ENCODE data around the gene NBPF20.
"Not testable (repeated sequence)": the region's sequence is repeated elsewhere in the genome, so short reads cannot be mapped to it uniquely, and the experiment has no call there.

The NBPF20 gene

DNA sequence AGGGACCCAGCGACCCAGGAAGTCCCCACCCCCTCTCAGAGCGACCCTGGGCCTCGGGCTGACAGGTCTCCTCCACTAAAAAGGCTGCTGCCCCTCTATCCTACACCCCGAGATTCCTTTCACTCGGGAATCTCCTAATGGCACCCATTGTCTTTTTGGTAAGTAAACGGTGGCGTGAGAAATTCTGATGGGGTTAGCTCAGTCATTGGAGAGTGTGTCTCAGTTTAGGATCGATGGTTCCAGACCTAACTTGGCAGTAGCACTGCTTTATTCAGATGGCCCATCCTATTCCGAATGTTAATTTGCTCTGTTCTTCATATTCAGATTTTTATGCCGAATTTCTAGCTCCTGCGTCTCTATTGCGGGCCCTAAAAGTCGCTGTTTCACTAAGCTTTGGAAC lies 34.6 kb upstream of the NBPF20 start:
- not testable (repeated sequence) for H2AK5ac ChIP-seq (ENCODE audit: low read length); H2AFZ ChIP-seq (ENCODE audit: insufficient read depth, low read length, poor library complexity); H3K4me3 ChIP-seq (ENCODE audit: low read depth, low read length); H2BK5ac ChIP-seq (ENCODE audit: low read depth, low read length, poor library complexity); H3K4ac ChIP-seq (ENCODE audit: low read depth, low read length); H3K79me1 ChIP-seq (ENCODE audit: low read length); H3K36me3 ChIP-seq (ENCODE audit: control insufficient read depth in 1 of 2, insufficient read depth in 2 of 2, low read length in 2 of 2); H4K8ac ChIP-seq (ENCODE audit: low read depth, low read length); H3K18ac ChIP-seq (ENCODE audit: low read length); H4K91ac ChIP-seq (ENCODE audit: low read depth, low read length); H3K4me1 ChIP-seq (ENCODE audit: control insufficient read depth in 1 of 2, insufficient read depth in 2 of 2, low read length in 2 of 2); H3K27ac ChIP-seq (ENCODE audit: low read depth, low read length); H3K9ac ChIP-seq (ENCODE audit: low read length); H4K12ac ChIP-seq (ENCODE audit: low read depth, low read length); H2BK12ac ChIP-seq (ENCODE audit: low read length); H2BK120ac ChIP-seq (ENCODE audit: insufficient read depth, low read length, poor library complexity); H3K23ac ChIP-seq (ENCODE audit: low read length); H3K9me3 ChIP-seq (ENCODE audit: insufficient read depth, low read depth, low read length); H3K27me3 ChIP-seq (ENCODE audit: insufficient read depth, low read length); H3K14ac ChIP-seq (ENCODE audit: low read length); DNase-seq; H3K79me2 ChIP-seq (ENCODE audit: control insufficient read depth, insufficient read depth, low read length, poor library complexity)
- no CpG with 5 or more reads among the region's 13 CpGs for WGBS (ENCODE audit: extremely low coverage, insufficient coverage, insufficient read length)
- peak overlapping the region; percentile 50 for H3K4me2 ChIP-seq (ENCODE audit: low read length)

DNA sequence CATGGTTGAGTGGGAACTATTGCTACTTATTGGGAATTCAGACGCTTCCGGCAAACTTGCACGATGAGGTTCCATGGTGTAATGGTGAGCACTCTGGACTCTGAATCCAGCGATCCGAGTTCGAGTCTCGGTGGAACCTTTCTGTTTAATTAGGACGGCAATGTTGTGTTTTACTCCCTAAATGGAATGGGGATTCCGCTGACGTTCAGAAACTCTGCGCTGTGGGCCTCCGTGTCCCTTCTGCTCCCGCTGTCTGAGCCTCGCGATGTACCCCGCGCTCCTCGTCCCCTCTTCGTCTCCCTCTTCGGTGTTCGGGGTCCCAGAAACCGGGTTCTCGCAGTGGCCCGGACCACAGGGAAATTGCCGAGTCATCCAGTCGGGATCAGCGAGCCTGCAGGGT lies 34.2 kb upstream of the NBPF20 start:
- not testable (repeated sequence) for H4K91ac ChIP-seq (ENCODE audit: low read depth, low read length); H3K79me1 ChIP-seq (ENCODE audit: low read length); H2BK120ac ChIP-seq (ENCODE audit: insufficient read depth, low read length, poor library complexity); H2BK12ac ChIP-seq (ENCODE audit: low read length); H3K27me3 ChIP-seq (ENCODE audit: insufficient read depth, low read length); H3K4me3 ChIP-seq (ENCODE audit: low read depth, low read length); H3K4me2 ChIP-seq (ENCODE audit: low read length); H3K27ac ChIP-seq (ENCODE audit: low read depth, low read length); H4K8ac ChIP-seq (ENCODE audit: low read depth, low read length); H3K9ac ChIP-seq (ENCODE audit: low read length); H3K18ac ChIP-seq (ENCODE audit: low read length); H3K4ac ChIP-seq (ENCODE audit: low read depth, low read length); H3K9me3 ChIP-seq (ENCODE audit: insufficient read depth, low read depth, low read length); H3K79me2 ChIP-seq (ENCODE audit: control insufficient read depth, insufficient read depth, low read length, poor library complexity); H3K4me1 ChIP-seq (ENCODE audit: control insufficient read depth in 1 of 2, insufficient read depth in 2 of 2, low read length in 2 of 2); H2BK5ac ChIP-seq (ENCODE audit: low read depth, low read length, poor library complexity); DNase-seq; H3K23ac ChIP-seq (ENCODE audit: low read length); H2AFZ ChIP-seq (ENCODE audit: insufficient read depth, low read length, poor library complexity); H2AK5ac ChIP-seq (ENCODE audit: low read length); H3K14ac ChIP-seq (ENCODE audit: low read length); H4K12ac ChIP-seq (ENCODE audit: low read depth, low read length); H3K36me3 ChIP-seq (ENCODE audit: control insufficient read depth in 1 of 2, insufficient read depth in 2 of 2, low read length in 2 of 2)
- WGBS (ENCODE audit: extremely low coverage, insufficient coverage, insufficient read length): no CpG with 5 or more reads among the region's 27 CpGs

DNA sequence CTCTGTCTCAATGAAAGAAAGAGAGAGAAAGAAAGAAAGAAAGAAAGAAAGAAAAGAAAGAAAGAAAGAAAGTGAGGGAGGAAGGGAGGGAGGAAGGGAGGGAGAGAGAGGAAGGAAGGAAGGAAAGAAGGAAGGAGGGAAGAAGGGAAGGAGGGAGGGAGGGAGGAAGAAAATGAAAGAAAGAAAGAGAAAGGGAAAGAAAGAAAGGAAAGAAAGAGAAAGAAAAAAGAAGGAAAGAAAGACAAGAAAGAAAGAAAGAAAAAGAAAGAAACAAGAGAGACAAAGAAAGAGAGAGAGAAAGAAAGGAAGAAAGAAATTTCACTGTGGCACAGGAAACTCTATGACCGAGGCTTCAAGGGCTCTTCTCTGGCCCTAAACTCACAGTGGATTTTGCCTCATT lies 33.7 kb upstream of the NBPF20 start:
- WGBS (ENCODE audit: extremely low coverage, insufficient coverage, insufficient read length): no CpG with 5 or more reads among the region's 1 CpG

DNA sequence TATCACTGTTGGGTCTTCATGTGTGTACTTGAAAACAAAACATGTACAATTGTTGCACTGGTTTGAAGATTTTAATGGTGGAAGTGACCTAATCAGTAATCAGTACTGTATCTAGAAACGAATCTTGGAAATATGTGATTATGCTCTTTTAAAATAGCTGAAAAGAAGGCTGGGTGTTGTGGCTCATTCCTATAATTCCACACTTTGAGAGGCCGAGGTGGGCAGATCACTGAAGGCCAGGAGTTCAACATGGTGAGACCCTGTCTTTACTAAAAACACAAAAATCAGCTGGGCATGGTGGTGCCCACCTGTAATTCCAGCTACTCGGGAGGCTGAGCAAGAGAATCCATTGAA lies 29.4 kb upstream of the NBPF20 start:
- not testable (repeated sequence) for H3K27me3 ChIP-seq (ENCODE audit: insufficient read depth, low read length); H3K4me1 ChIP-seq (ENCODE audit: control insufficient read depth in 1 of 2, insufficient read depth in 2 of 2, low read length in 2 of 2); H4K12ac ChIP-seq (ENCODE audit: low read depth, low read length); H3K23ac ChIP-seq (ENCODE audit: low read length); H3K18ac ChIP-seq (ENCODE audit: low read length); H3K14ac ChIP-seq (ENCODE audit: low read length); H3K4me3 ChIP-seq (ENCODE audit: low read depth, low read length); H2BK120ac ChIP-seq (ENCODE audit: insufficient read depth, low read length, poor library complexity); H3K27ac ChIP-seq (ENCODE audit: low read depth, low read length); H2AFZ ChIP-seq (ENCODE audit: insufficient read depth, low read length, poor library complexity); H2BK5ac ChIP-seq (ENCODE audit: low read depth, low read length, poor library complexity); H3K4me2 ChIP-seq (ENCODE audit: low read length); H2AK5ac ChIP-seq (ENCODE audit: low read length); H2BK12ac ChIP-seq (ENCODE audit: low read length); H3K36me3 ChIP-seq (ENCODE audit: control insufficient read depth in 1 of 2, insufficient read depth in 2 of 2, low read length in 2 of 2); H3K79me1 ChIP-seq (ENCODE audit: low read length); H4K8ac ChIP-seq (ENCODE audit: low read depth, low read length); H3K79me2 ChIP-seq (ENCODE audit: control insufficient read depth, insufficient read depth, low read length, poor library complexity); DNase-seq; H3K9ac ChIP-seq (ENCODE audit: low read length); H3K9me3 ChIP-seq (ENCODE audit: insufficient read depth, low read depth, low read length); H3K4ac ChIP-seq (ENCODE audit: low read depth, low read length); H4K91ac ChIP-seq (ENCODE audit: low read depth, low read length)
- no CpG with 5 or more reads among the region's 3 CpGs for WGBS (ENCODE audit: extremely low coverage, insufficient coverage, insufficient read length)

More for the DNA sequence above, 33.7 kb upstream of the NBPF20 start:
- H2BK5ac ChIP-seq (ENCODE audit: low read depth, low read length, poor library complexity); H3K9me3 ChIP-seq (ENCODE audit: insufficient read depth, low read depth, low read length); H2BK12ac ChIP-seq (ENCODE audit: low read length); H3K27ac ChIP-seq (ENCODE audit: low read depth, low read length); H4K91ac ChIP-seq (ENCODE audit: low read depth, low read length); H2AFZ ChIP-seq (ENCODE audit: insufficient read depth, low read length, poor library complexity); H3K23ac ChIP-seq (ENCODE audit: low read length); H3K4ac ChIP-seq (ENCODE audit: low read depth, low read length); H2BK120ac ChIP-seq (ENCODE audit: insufficient read depth, low read length, poor library complexity); H3K18ac ChIP-seq (ENCODE audit: low read length); H3K27me3 ChIP-seq (ENCODE audit: insufficient read depth, low read length); DNase-seq; H3K36me3 ChIP-seq (ENCODE audit: control insufficient read depth in 1 of 2, insufficient read depth in 2 of 2, low read length in 2 of 2); H3K4me2 ChIP-seq (ENCODE audit: low read length); H3K4me1 ChIP-seq (ENCODE audit: control insufficient read depth in 1 of 2, insufficient read depth in 2 of 2, low read length in 2 of 2); H3K79me2 ChIP-seq (ENCODE audit: control insufficient read depth, insufficient read depth, low read length, poor library complexity); H3K4me3 ChIP-seq (ENCODE audit: low read depth, low read length); H2AK5ac ChIP-seq (ENCODE audit: low read length); H3K79me1 ChIP-seq (ENCODE audit: low read length); H3K9ac ChIP-seq (ENCODE audit: low read length); H4K12ac ChIP-seq (ENCODE audit: low read depth, low read length); H3K14ac ChIP-seq (ENCODE audit: low read length); H4K8ac ChIP-seq (ENCODE audit: low read depth, low read length): not testable (repeated sequence)
